Measurements from ENCODE around the gene ZNF865.

The ZNF865 gene

GRCh38 chr19:55609326-55609725 lies 3.9 kb downstream of the ZNF865 start:
- no peak for FAIRE-seq

GRCh38 chr19:55611300-55611982 lies 6.0 kb downstream of the ZNF865 start:
- FAIRE-seq, result no peak

GRCh38 chr19:55611983-55612645 lies 6.7 kb downstream of the ZNF865 start:
- no peak for FAIRE-seq

- no peak for FAIRE-seq
These were observed 7.9 kb downstream of the ZNF865 start for GRCh38 chr19:55613396-55613795.

GRCh38 chr19:55613930-55614710 lies 8.7 kb downstream of the ZNF865 start:
- FAIRE-seq, result no peak

- no peak for FAIRE-seq
These were observed 9.5 kb downstream of the ZNF865 start for GRCh38 chr19:55614711-55615542.

- FAIRE-seq, result no peak
These were observed 10.3 kb downstream of the ZNF865 start for GRCh38 chr19:55615543-55616394.

GRCh38 chr19:55616395-55616875 lies 11.0 kb downstream of the ZNF865 start:
- no peak for FAIRE-seq

GRCh38 chr19:55617426-55617825 lies 12.0 kb downstream of the ZNF865 start:
- FAIRE-seq, result no peak

- no peak for FAIRE-seq
These were observed 13.0 kb downstream of the ZNF865 start for GRCh38 chr19:55618426-55618825.

- no peak for FAIRE-seq
These were observed 13.8 kb downstream of the ZNF865 start for GRCh38 chr19:55619286-55619685.

GRCh38 chr19:55620410-55621204 lies 15.2 kb downstream of the ZNF865 start:
- no peak for FAIRE-seq

- FAIRE-seq, result no peak
These were observed 15.8 kb downstream of the ZNF865 start for GRCh38 chr19:55621205-55621672.

- FAIRE-seq, result no peak
These were observed 16.3 kb downstream of the ZNF865 start for GRCh38 chr19:55621673-55622231.

- FAIRE-seq, result no peak
These were observed 17.0 kb downstream of the ZNF865 start for GRCh38 chr19:55622242-55622969.

GRCh38 chr19:55623130-55623529 lies 17.7 kb downstream of the ZNF865 start:
- no peak for FAIRE-seq

- no peak for FAIRE-seq
These were observed 18.1 kb downstream of the ZNF865 start for GRCh38 chr19:55623561-55623960.

- FAIRE-seq, result no peak
These were observed 18.9 kb downstream of the ZNF865 start, which contains the start of gene ZNF784 for GRCh38 chr19:55624109-55625003. Gene ZNF784, minus strand, starts transcription at chr19:55624566. Its CDS starts 5 bp downstream, at chr19:55624561.

- no peak for FAIRE-seq
These were observed 19.5 kb downstream of the ZNF865 start for GRCh38 chr19:55625004-55625326.
